ENCODE results near the gene ESM1. TPM values are rescaled to one million over a fixed set of nuclear protein-coding genes. Genes with fewer than 3 reads are reported as not detected.

The ESM1 gene
- total RNA-seq, 2 experiments from 2014 or later, result 0.20 to 0.47 TPM

DNA sequence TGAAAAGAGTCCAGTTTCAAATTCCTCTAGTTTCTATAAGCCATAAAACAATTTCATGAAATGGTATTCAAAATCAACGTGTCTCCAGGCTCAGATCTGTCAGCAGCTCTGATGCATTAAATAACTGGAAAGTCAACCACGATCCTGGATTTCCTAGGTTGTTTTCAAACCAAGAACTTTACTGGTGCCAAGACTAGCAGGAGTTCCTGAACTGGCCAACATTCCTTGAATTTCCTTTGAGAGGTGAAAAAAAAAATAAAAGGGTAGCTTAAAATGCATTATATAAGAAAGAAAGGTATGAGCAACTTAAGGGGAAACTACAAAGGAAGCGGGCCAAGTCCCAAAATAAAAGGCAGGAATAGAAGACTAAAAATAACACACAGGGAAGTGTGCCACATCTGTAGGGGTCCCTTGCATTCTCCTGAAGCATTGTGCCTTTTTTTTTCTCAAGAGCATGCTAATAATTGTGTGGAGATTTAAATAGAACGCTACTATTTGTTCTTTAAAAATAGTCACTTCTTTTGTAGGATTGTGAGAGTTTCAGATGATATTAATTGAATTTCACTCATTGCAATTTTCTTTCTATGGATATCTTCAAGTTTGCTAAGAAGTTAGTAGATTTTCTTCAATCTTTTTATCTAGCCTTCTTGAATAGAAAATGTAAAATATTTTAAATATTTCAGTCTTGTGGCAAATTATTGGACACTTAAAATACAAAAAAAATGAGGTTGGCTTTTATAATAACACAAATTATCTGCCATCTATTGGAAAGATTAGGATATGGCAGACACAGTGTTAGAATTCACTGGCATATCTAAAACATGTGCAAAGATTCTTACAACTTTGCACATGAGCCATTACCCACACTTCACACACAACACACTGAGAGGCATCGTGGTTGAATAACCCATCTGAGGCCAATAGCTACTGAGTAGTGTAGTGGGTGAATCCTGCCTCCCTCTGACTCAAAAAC, 15.3 kb downstream of the ESM1 start:
- intact Hi-C loops (cut with micrococcal nuclease), result no loop called here
- Mint-ChIP-seq H3K27me3 (no peaks in the 10 kb centered on the region), H3K4me3 (no peak overlapping the region), H3K4me1 (ENCODE audit: low read depth) (no peaks in the 10 kb centered on the region), H3K36me3 (ENCODE audit: low read depth) (no peaks in the 10 kb centered on the region), H3K9me3 (no peaks in the 10 kb centered on the region), H3K27ac (no peak overlapping the region)
- POLR2A ChIA-PET, result no interaction called here
- TF ChIP-seq, protein P1, sequence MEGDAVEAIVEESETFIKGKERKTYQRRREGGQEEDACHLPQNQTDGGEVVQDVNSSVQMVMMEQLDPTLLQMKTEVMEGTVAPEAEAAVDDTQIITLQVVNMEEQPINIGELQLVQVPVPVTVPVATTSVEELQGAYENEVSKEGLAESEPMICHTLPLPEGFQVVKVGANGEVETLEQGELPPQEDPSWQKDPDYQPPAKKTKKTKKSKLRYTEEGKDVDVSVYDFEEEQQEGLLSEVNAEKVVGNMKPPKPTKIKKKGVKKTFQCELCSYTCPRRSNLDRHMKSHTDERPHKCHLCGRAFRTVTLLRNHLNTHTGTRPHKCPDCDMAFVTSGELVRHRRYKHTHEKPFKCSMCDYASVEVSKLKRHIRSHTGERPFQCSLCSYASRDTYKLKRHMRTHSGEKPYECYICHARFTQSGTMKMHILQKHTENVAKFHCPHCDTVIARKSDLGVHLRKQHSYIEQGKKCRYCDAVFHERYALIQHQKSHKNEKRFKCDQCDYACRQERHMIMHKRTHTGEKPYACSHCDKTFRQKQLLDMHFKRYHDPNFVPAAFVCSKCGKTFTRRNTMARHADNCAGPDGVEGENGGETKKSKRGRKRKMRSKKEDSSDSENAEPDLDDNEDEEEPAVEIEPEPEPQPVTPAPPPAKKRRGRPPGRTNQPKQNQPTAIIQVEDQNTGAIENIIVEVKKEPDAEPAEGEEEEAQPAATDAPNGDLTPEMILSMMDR (IDR thresholded peaks at IDR 0.05), result no peak
- DNase-seq (no peak), ATAC-seq (no peak)
- CTCF ChIA-PET, result interaction anchor here (0.6 to 5.0 kb wide), 5 partner anchors 11 to 167 kb away, joined by 3 to 22 read pairs (median 9); no protein-coding TSS in a partner anchor

DNA sequence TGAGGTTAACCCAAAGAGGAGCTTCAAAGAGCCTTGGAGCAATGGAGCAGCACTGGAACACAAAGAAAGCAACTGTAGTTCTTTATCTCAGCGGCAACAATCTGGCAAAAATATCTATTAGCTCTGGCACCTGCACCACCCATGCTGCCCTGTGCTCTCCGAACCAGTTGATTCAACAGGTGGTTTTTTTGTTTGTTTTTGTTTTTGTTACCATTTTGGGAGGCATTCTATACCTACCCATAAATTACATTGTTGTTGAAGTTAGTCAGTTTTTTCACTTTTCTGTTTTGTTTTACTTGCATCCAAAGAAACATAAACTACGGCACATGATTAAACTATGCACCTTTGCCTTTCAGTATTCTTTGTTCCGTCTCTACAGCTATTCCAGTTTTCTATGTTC, 16.2 kb downstream of the ESM1 start:
- Mint-ChIP-seq H3K9me3 (no peaks in the 10 kb centered on the region), H3K27me3 (no peaks in the 10 kb centered on the region), H3K36me3 (ENCODE audit: low read depth) (no peaks in the 10 kb centered on the region), H3K27ac (no peak overlapping the region), H3K4me3 (no peak overlapping the region), H3K4me1 (ENCODE audit: low read depth) (peaks cover 2% of the 10 kb centered on the region)
- no peak for DNase-seq
- POLR2A ChIA-PET, result no interaction called here
- TF ChIP-seq, protein P1 (IDR thresholded peaks at IDR 0.05), result no peak
- ATAC-seq, result no peak
- CTCF ChIA-PET, result interaction anchor here (0.8 to 5.0 kb wide), 4 partner anchors 10 to 177 kb away, joined by 3 to 22 read pairs (median 8); no protein-coding TSS in a partner anchor
- intact Hi-C loops (cut with micrococcal nuclease), result no loop called here

- Mint-ChIP-seq H3K4me1 (ENCODE audit: low read depth) (peaks cover 2% of the 10 kb centered on the region), H3K36me3 (ENCODE audit: low read depth) (no peaks in the 10 kb centered on the region), H3K4me3 (no peak overlapping the region), H3K9me3 (no peaks in the 10 kb centered on the region), H3K27ac (no peak overlapping the region), H3K27me3 (peaks cover 1% of the 10 kb centered on the region)
- ATAC-seq (no peak), DNase-seq (no peak)
- TF ChIP-seq, protein P1 (IDR thresholded peaks at IDR 0.05), result no peak
- ChIA-PET POLR2A (interaction anchor here (0.7 to 0.9 kb wide), 3 partner anchors 12 to 60 kb away, joined by 3 to 4 read pairs (median 3); no protein-coding TSS in a partner anchor), CTCF (interaction anchor here (1.0 to 5.0 kb wide), 5 partner anchors 22 to 260 kb away, joined by 3 to 40 read pairs (median 3); partner anchors contain the start of gene GPX8)
- intact Hi-C loops (cut with micrococcal nuclease), result no loop called here
Measured at GRCh38 chr5:54965806-54966205, 19.6 kb downstream of the ESM1 start.

DNA sequence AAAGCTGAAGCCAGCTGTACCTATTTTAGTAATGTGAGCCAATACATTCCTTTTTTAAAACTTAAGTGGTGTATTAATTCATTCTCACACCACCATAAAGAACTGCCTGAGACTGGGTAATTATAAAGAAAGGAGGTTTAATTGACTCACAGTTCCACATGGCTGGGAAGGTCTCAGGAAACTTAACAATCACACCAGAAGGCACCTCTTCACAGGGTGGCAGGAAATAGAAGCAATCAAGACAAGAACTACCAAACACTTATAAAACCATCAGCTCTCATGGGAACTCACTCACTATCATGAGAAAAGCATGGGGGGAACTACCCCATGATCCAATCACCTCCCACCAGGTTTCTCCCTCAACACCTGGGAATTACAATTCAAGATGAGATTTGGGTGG, 21.0 kb downstream of the ESM1 start:
- H3K4me3 Mint-ChIP-seq, result no peak overlapping the region
- ChIA-PET POLR2A (interaction anchor here (1.1 kb wide), 1 partner anchor 8 kb away, joined by 3 read pairs; no protein-coding TSS in a partner anchor), CTCF (interaction anchor here (1.9 to 5.0 kb wide), 3 partner anchors 20 to 182 kb away, joined by 7 to 40 read pairs (median 10); no protein-coding TSS in a partner anchor)
- TF ChIP-seq, protein P1 (IDR thresholded peaks at IDR 0.05), result no peak
- H3K27me3 Mint-ChIP-seq, result peaks cover 1% of the 10 kb centered on the region
- no peak overlapping the region for H3K27ac Mint-ChIP-seq
- intact Hi-C loops (cut with micrococcal nuclease), result no loop called here
- no peaks in the 10 kb centered on the region for H3K36me3 Mint-ChIP-seq (ENCODE audit: low read depth)
- no peaks in the 10 kb centered on the region for H3K9me3 Mint-ChIP-seq
- no peak for DNase-seq
- ATAC-seq, result no peak
- H3K4me1 Mint-ChIP-seq (ENCODE audit: low read depth), result peaks cover 2% of the 10 kb centered on the region

Data from activated CD8-positive, alpha-beta T cell treated with anti-CD3 and anti-CD28 coated beads for 36 hours (primary cell).